HepG2 (cell line): ENCODE results near the gene PADI6. TPM values are rescaled to one million over a fixed set of nuclear protein-coding genes. Genes with fewer than 3 reads are reported as not detected.

ENCODE experiments used
- AGO1 ChIP-seq: fragments of 200-400 bp; formaldehyde crosslinking; IDR thresholded peaks from 2 replicates; pipeline ENCODE4 v1.6.1; 2017; ENCODE audit warnings: mild to moderate bottlenecking, low read depth, low read length, moderate library complexity; ENCODE audit not compliant: poor library complexity, severe bottlenecking
- AKAP8 ChIP-seq: sonication (generic); formaldehyde crosslinking; IDR thresholded peaks from 2 replicates; pipeline ENCODE4 v1.5.1; 2020; ENCODE audit warnings: mild to moderate bottlenecking, missing genetic modification reagents
- ATF7 ChIP-seq, 2 experiments: fragments of 450-650 bp in 1 of 2; sonication (generic) in 1 of 2; formaldehyde crosslinking in 1 of 2; IDR thresholded peaks; 2 replicates each; pipeline versions ENCODE4 v1.4.0 to v1.6.1; 2016 to 2020; ENCODE audit warnings: antibody characterized with exemption in 1 of 2, mild to moderate bottlenecking in 1 of 2, missing genetic modification reagents in 1 of 2
- FOXA1 ChIP-seq, 2 experiments: fragments of 450-650 bp in 1 of 2; sonication (generic) in 1 of 2; formaldehyde crosslinking in 1 of 2; IDR thresholded peaks; 2 replicates each; pipeline versions ENCODE4 v1.4.0 to v1.6.1; 2016 to 2020; ENCODE audit warnings: missing genetic modification reagents in 1 of 2
- HCFC1 ChIP-seq: fragments of 150-350 bp; IDR thresholded peaks from 2 replicates; pipeline ENCODE4 v1.6.1; 2014; ENCODE audit warnings: low read depth, low read length
- MEF2D ChIP-seq: sonication (generic); formaldehyde crosslinking; IDR thresholded peaks from 2 replicates; pipeline ENCODE4 v1.5.1; 2020; ENCODE audit warnings: mild to moderate bottlenecking, missing genetic modification reagents
- NCOR1 ChIP-seq: fragments of 200-600 bp; sonication (generic); IDR thresholded peaks from 2 replicates; pipeline ENCODE4 v1.7.0; 2017; ENCODE audit warnings: antibody characterized with exemption, low read length, borderline replicate concordance
- NR2F2 ChIP-seq: IDR thresholded peaks from 2 replicates; pipeline ENCODE4 v1.6.1; 2012; ENCODE audit warnings: low read depth, inconsistent platforms, borderline replicate concordance
- PATZ1 ChIP-seq: sonication (generic); formaldehyde crosslinking; IDR thresholded peaks from 2 replicates; pipeline ENCODE4 v1.4.0; 2020; ENCODE audit warnings: missing genetic modification reagents
- PAWR ChIP-seq: sonication (generic); formaldehyde crosslinking; IDR thresholded peaks from 2 replicates; pipeline ENCODE4 v1.4.0; 2020; ENCODE audit warnings: missing genetic modification reagents, mild to moderate bottlenecking, borderline replicate concordance
- PITX1 ChIP-seq: sonication (generic); formaldehyde crosslinking; IDR thresholded peaks from 2 replicates; pipeline ENCODE4 v1.5.1; 2020; ENCODE audit warnings: mild to moderate bottlenecking, missing genetic modification reagents
- SOX13 ChIP-seq, 3 experiments: fragments of 450-650 bp in 1 of 3; sonication (generic) in 1 of 3; formaldehyde crosslinking in 1 of 3; IDR thresholded peaks in 2 of 3; conservative IDR thresholded peaks in 1 of 3; 2 replicates each; pipeline versions ENCODE4 v1.5.0 to v1.6.1; 2016 to 2020; ENCODE audit warnings: antibody characterized with exemption in 1 of 3, mild to moderate bottlenecking in 1 of 3, missing compliant biosample characterization in 1 of 3, missing genetic modification reagents in 1 of 3, moderate library complexity in 1 of 3
- TARDBP ChIP-seq: sonication (generic); formaldehyde crosslinking; IDR thresholded peaks from 2 replicates; pipeline ENCODE4 v1.8.0; 2022; ENCODE audit warnings: mild to moderate bottlenecking, missing genetic modification reagents
- XRCC5 ChIP-seq: fragments of 200-400 bp; formaldehyde crosslinking; optimal IDR thresholded peaks from 2 replicates; pipeline ENCODE3; 2017; ENCODE audit warnings: mild to moderate bottlenecking, low read length
- ZBED4 ChIP-seq: sonication (generic); formaldehyde crosslinking; IDR thresholded peaks from 2 replicates; pipeline ENCODE4 v1.4.0; 2020; ENCODE audit warnings: missing genetic modification reagents, borderline replicate concordance
- ZMYM4 ChIP-seq: sonication (generic); formaldehyde crosslinking; IDR thresholded peaks from 2 replicates; pipeline ENCODE4 v1.8.1; 2023; ENCODE audit warnings: mild to moderate bottlenecking, missing genetic modification reagents
- ZNF260 ChIP-seq: sonication (generic); formaldehyde crosslinking; IDR thresholded peaks from 2 replicates; pipeline ENCODE4 v1.4.0; 2020; ENCODE audit warnings: missing genetic modification reagents, low read depth, mild to moderate bottlenecking, borderline replicate concordance
- ZNF296 ChIP-seq: sonication (generic); formaldehyde crosslinking; conservative IDR thresholded peaks from 2 replicates; pipeline ENCODE4 v1.5.0; 2020; ENCODE audit warnings: mild to moderate bottlenecking, missing genetic modification reagents
- ZNF326 ChIP-seq: sonication (generic); formaldehyde crosslinking; IDR thresholded peaks from 2 replicates; pipeline ENCODE4 v1.4.0; 2020; ENCODE audit warnings: missing genetic modification reagents, borderline replicate concordance
- ZNF382 ChIP-seq: sonication (generic); formaldehyde crosslinking; IDR thresholded peaks from 2 replicates; pipeline ENCODE4 v1.5.0; 2020; ENCODE audit warnings: missing genetic modification reagents, mild to moderate bottlenecking, borderline replicate concordance
- ZNF614 ChIP-seq: IDR thresholded peaks from 2 replicates; pipeline ENCODE4 v1.6.1; 2018; ENCODE audit warnings: missing biosample characterization, missing genetic modification reagents, inconsistent platforms, borderline replicate concordance
- ZNF788 ChIP-seq: sonication (generic); formaldehyde crosslinking; IDR thresholded peaks from 2 replicates; pipeline ENCODE4 v1.5.0; 2020; ENCODE audit warnings: mild to moderate bottlenecking, missing genetic modification reagents, borderline replicate concordance
- polyA plus RNA-seq, 8 experiments: library from polyadenylated mRNA; depleted of rRNA in 3 of 8; stranded (reverse) in 7 of 8; unstranded in 1 of 8; fragments of >200 nt; fragmentation: Illumina TruSeq in 4 of 8; extraction: Trizol in 4 of 8; gene quantifications; 2 replicates each; pipeline versions ENCODE4 v1.2.1 to v1.2.3, GENCODE V29; 2011 to 2016; ENCODE audit warnings: low read depth in 4 of 8, missing spikeins in 1 of 8, mixed read lengths in 1 of 8; ENCODE audit not compliant: insufficient read depth in 1 of 8
- total RNA-seq, 5 experiments: library from RNA; depleted of rRNA; stranded (reverse); fragments of >200 nt; fragmentation: Illumina TruSeq; extraction: Trizol; gene quantifications; 2 replicates each; pipeline ENCODE4 v1.2.3, GENCODE V29; 2016; ENCODE audit warnings: low read depth in 1 of 5

Gene PADI6
- total and polyA plus RNA-seq, 2 of the 13 experiments (the other 11 are each of a cell fraction or from before 2014, with no cell fraction given): not detected

GRCh38 chr1:17432412-17432811, 60.4 kb downstream of the PADI6 start (continued):
- TF ChIP-seq ZNF296 (no peak), NCOR1 (peak; percentile 46; the same call in 1 of the 2 replicates), ZBED4 (CRISPR knock-in tag) (no peak), PAWR (CRISPR knock-in tag) (no peak), ZNF788 (CRISPR knock-in tag) (no peak), AGO1 (no peak), FOXA1 (IDR thresholded peaks at IDR 0.05) (no peak), FOXA1 (CRISPR knock-in tag; IDR thresholded peaks at IDR 0.05) (no peak), SOX13 (IDR thresholded peaks at IDR 0.05) (no peak), SOX13 (CRISPR knock-in tag; conservative IDR thresholded peaks at IDR 0.05 in 1 of 2, IDR thresholded peaks at IDR 0.05 in 1 of 2) (0 out of 4 replicates have a peak, but pooled peaks of 1 of the 2 experiments have one; percentile 12), ZNF326 (CRISPR knock-in tag) (no peak), PATZ1 (CRISPR knock-in tag) (no peak), PITX1 (CRISPR knock-in tag) (peak; percentile 73), ATF7 (IDR thresholded peaks at IDR 0.05) (no peak), ATF7 (CRISPR knock-in tag; IDR thresholded peaks at IDR 0.05) (no peak), ZNF614 (no peak), HCFC1 (no peak), TARDBP (no peak), ZNF260 (CRISPR knock-in tag) (no peak), MEF2D (CRISPR knock-in tag) (no peak), AKAP8 (no peak), ZNF382 (no peak), ZMYM4 (no peak), XRCC5 (no peak), NR2F2 (0 out of 2 replicates have a peak, but pooled peaks have one; percentile 34)
